ENCODE data around the gene GNB4.
A peak's percentile ranks its signal among the peaks of the same experiment; 100 is the strongest.

Gene GNB4

GRCh38 chr3:179348325-179349013 lies 102.8 kb downstream of the GNB4 start:
- DNase-seq = peak; percentile 14

DNA sequence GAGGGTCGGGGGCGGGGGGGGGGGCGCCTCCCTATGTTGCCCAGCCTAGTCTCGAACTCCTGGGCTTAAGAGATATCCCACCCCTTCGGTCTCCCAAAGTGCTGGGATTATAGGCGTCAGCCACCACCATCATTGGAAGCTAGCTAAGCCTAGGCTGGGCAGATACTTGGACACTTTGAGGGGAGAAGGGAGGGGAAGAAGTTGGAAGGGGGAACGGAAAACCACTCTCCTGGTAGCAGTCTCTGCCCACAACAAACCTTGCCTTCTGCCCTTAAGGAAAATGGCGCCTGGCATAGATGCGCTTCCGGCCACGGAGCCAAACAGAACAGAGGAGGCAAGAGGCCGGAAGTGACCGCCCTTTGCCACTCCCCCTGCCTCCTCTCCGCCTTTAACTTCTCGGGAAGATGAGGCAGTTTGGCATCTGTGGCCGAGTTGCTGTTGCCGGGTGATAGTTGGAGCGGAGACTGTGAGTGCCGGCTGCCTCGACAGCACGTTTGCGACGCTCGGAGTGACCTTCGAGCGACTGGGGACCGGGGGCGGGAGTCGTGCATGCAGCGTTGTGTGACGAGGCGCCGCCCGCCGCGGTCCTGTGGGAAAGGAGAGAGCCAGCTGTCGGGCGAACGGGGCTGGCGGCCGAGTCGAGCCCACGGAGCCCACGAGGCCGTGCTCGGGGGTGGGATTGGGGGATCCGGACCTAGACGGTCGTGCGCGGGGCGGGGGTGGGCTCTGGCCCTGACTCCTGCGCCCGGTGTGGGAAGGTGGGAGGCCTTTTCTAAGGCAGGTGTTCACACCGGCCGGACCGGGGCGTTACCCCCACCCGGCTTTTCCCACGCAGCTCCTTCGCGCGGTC lies 103.7 kb downstream of the GNB4 start, which contains the start of gene MFN1:
Gene MFN1 (plus strand): TSS at position 365 of the 850 bp plus-strand sequence. CDS start 1,143 bp downstream, outside the sequence.
- DNase-seq = peak; percentile 92
